Vagina (tissue), 2 donors: ENCODE data around the gene ERF. TPM values are rescaled to one million over a fixed set of nuclear protein-coding genes. Genes with fewer than 3 reads are reported as not detected.

Experiments used
- DNase-seq, 2 donors: peaks; one replicate each; pipeline ENCODE4 v3.0.0-alpha.2; 2017; ENCODE audit errors: extremely low spot score in 2 of 2
- H3K27ac ChIP-seq: fragments of 200-600 bp; sonication (generic); one replicate; pipeline ENCODE4 v1.5.1; 2019
- H3K27me3 ChIP-seq: fragments of 200-600 bp; sonication (generic); one replicate; pipeline ENCODE4 v1.5.1; 2019
- H3K36me3 ChIP-seq, 2 donors: fragments of 200-600 bp; sonication (generic); one replicate each; pipeline ENCODE4 v1.5.1; 2017 to 2019
- H3K4me1 ChIP-seq: fragments of 200-600 bp; sonication (generic); one replicate; pipeline ENCODE4 v1.5.1; 2019
- H3K4me3 ChIP-seq, 2 donors: fragments of 200-600 bp; sonication (generic); 1 replicate in 1 of 2; 2 replicates in 1 of 2; pipeline ENCODE4 v1.5.1; 2016 to 2019
- H3K9me3 ChIP-seq: fragments of 200-600 bp; sonication (generic); one replicate; pipeline ENCODE4 v1.5.1; 2019
- POLR2A ChIP-seq, 2 donors: fragments of 450-650 bp; IDR thresholded peaks; one replicate each; pipeline ENCODE4 v1.6.1; 2017; ENCODE audit warnings: antibody characterized with exemption in 2 of 2, mild to moderate bottlenecking in 2 of 2, moderate library complexity in 2 of 2
- POLR2AphosphoS5 ChIP-seq, 2 donors: sonication (generic); formaldehyde crosslinking; IDR thresholded peaks; one replicate each; pipeline ENCODE4 v1.9.0; 2017; ENCODE audit warnings: antibody characterized with exemption in 2 of 2, mild to moderate bottlenecking in 2 of 2, low read depth in 1 of 2; ENCODE audit not compliant: insufficient read depth in 1 of 2
- intact Hi-C: fragments of 100-400 bp; cut with DNase I; formaldehyde crosslinking; loops from one replicate; pipeline ENCODE4 v1.15.1; 2023
- total RNA-seq: library from RNA; depleted of rRNA; stranded (reverse); fragments of >200 nt; gene quantifications from one replicate; pipeline ENCODE4 v1.2.3, GENCODE V29; 2016
- TF ChIP-seq, protein P1 (sequence below), 3 experiments: fragments of 450-650 bp in 2 of 3; fragments of 200-600 bp in 1 of 3; sonication (generic) in 1 of 3; IDR thresholded peaks; one replicate each; pipeline ENCODE4 v1.5.1; 2017 to 2019; ENCODE audit warnings: antibody characterized with exemption in 3 of 3, mild to moderate bottlenecking in 2 of 3, moderate library complexity in 2 of 3

The ERF gene
- total RNA-seq, 1 donor from 2014 or later: 44.7 TPM

DNA sequence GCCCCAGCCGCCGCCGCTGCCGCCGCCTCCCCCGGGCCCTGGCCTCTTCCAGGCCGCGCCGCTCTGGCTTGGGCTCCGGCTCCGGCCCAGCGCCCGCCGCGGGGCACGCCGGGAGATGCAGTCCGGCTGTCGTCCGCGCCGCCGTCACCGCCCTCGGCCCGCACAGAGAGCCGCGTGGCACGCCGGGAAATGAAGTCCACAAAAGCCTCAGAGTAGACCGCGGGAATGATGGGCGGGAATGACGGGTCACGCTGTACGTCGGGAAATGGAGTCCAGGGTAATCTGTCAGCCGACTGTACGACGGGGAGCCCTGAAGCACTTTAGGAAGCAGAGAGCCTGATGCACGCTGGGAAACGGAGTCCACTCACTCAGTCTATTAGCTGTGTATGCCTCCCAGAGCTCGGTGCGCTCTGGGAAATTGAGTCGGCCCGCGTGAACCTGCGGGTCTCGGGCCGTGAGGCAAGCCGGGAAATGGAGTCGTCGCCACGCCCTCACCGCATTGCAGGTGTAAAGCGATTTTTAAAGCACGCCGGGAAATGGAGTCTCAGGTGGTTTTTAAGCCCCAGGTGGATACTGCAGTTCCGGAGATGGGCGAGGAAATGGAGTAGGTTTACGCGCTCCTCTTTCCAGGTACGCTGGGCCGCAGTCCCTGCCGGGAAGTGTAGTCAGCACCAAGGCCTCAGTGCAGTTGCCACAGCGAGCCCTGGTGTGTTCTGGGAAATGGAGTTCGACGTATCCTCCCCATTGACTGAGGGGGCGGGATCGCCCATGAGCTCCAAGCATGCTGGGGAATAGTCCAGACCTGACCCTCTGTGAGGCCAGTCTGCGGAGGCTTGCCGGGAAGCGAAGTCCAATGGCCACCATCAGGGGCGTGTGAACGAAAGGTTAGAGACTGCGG is 12.2 kb downstream of the ERF start, which contains the start of gene GSK3A:
GSK3A (minus strand) TSS at position 91 of the 898 bp plus-strand sequence. CDS start 137 bp downstream, outside the sequence.
- Histone ChIP-seq H3K4me1 (peaks cover 57% of the 10 kb centered on the region), H3K36me3 (no peaks in the 10 kb centered on the region), H3K27ac (peak within 1 kb of the TSS; percentile 87), H3K9me3 (no peaks in the 10 kb centered on the region), H3K4me3 (peak within 1 kb of the TSS; percentile 63 to 89), H3K27me3 (no peaks in the 10 kb centered on the region)
- intact Hi-C loops: loop anchor here (1.0 kb wide), 1 partner anchor 83 kb away; the partner anchor contains the start of gene MEGF8
- DNase-seq: peak; percentile 99 to 100
- peak; percentile 92 to 95 for TF ChIP-seq POLR2AphosphoS5 (IDR thresholded peaks at IDR 0.05; ENCODE audit: insufficient read depth in 1 of 2, low read depth in 1 of 2)
- TF ChIP-seq, protein P1, sequence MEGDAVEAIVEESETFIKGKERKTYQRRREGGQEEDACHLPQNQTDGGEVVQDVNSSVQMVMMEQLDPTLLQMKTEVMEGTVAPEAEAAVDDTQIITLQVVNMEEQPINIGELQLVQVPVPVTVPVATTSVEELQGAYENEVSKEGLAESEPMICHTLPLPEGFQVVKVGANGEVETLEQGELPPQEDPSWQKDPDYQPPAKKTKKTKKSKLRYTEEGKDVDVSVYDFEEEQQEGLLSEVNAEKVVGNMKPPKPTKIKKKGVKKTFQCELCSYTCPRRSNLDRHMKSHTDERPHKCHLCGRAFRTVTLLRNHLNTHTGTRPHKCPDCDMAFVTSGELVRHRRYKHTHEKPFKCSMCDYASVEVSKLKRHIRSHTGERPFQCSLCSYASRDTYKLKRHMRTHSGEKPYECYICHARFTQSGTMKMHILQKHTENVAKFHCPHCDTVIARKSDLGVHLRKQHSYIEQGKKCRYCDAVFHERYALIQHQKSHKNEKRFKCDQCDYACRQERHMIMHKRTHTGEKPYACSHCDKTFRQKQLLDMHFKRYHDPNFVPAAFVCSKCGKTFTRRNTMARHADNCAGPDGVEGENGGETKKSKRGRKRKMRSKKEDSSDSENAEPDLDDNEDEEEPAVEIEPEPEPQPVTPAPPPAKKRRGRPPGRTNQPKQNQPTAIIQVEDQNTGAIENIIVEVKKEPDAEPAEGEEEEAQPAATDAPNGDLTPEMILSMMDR (IDR thresholded peaks at IDR 0.05): peak in 1 of 3 experiments; percentile 5
- TF ChIP-seq POLR2A (IDR thresholded peaks at IDR 0.05): peak in 1 of 2 donors; percentile 85

DNA sequence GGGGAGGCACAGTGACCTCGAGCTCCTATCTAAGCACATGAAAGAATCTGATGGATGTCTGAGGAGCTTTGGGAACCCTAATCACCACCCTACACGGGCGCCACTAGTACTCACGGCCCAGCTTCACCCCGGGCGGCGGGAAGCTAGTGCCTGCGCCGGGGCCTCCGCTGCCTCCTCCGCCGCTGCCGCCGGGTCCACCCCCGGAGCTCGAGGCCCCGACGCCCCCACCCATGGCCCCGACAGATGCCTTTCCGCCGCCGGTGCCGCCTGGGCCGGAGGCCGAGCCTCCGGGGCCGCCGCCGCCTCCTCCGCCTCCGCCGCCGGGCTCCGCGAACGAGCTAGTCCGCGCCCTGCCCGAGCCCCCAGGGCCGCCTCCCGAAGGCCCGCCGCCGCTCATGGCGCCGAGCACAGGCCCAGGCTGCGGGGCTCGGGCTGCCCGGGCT is 12.8 kb downstream of the ERF start:
- DNase-seq: no peak
- intact Hi-C loops: loop anchor here (1.0 kb wide), 1 partner anchor 83 kb away; the partner anchor contains the start of gene MEGF8
- Histone ChIP-seq H3K9me3 (no peaks in the 10 kb centered on the region), H3K4me1 (peaks cover 55% of the 10 kb centered on the region), H3K27ac (peak overlapping the region; percentile 85), H3K4me3 (peak overlapping the region; percentile 63 to 89), H3K36me3 (peaks cover 0 to 4% of the 10 kb centered on the region in 2 donors), H3K27me3 (no peaks in the 10 kb centered on the region)
- TF ChIP-seq POLR2AphosphoS5 (IDR thresholded peaks at IDR 0.05; ENCODE audit: insufficient read depth in 1 of 2, low read depth in 1 of 2) (no peak), POLR2A (IDR thresholded peaks at IDR 0.05) (no peak)
- TF ChIP-seq, protein P1 (IDR thresholded peaks at IDR 0.05): no peak

DNA sequence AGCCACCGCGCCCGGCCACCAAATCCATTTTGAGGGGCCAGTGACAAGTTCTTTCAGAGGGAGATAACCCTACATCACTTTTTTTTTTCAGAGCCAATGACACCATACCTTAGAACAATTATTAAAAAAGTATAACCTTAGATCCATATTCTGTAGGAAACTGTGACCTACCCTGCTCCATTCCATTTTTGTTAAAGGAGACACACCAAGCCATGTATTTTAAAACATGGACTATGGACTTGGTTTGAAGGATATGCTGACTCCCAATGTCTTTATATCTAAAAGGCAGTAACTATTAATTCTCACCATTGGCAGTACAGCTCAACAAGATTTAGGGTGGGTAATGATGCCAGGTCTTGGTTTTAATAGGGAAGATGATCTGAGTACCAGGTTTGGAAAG is 13.6 kb downstream of the ERF start:
- TF ChIP-seq POLR2AphosphoS5 (IDR thresholded peaks at IDR 0.05; ENCODE audit: insufficient read depth in 1 of 2, low read depth in 1 of 2) (no peak), POLR2A (IDR thresholded peaks at IDR 0.05) (no peak)
- TF ChIP-seq, protein P1 (IDR thresholded peaks at IDR 0.05): no peak
- intact Hi-C loops: no loop called here
- H3K9me3 ChIP-seq: no peaks in the 10 kb centered on the region
- DNase-seq: no peak
- H3K4me3 ChIP-seq: peak overlapping the region; percentile 63 to 89
- peak overlapping the region; percentile 85 for H3K27ac ChIP-seq
- H3K4me1 ChIP-seq: peaks cover 49% of the 10 kb centered on the region
- no peaks in the 10 kb centered on the region for H3K27me3 ChIP-seq
- H3K36me3 ChIP-seq: peaks cover 0 to 12% of the 10 kb centered on the region in 2 donors

DNA sequence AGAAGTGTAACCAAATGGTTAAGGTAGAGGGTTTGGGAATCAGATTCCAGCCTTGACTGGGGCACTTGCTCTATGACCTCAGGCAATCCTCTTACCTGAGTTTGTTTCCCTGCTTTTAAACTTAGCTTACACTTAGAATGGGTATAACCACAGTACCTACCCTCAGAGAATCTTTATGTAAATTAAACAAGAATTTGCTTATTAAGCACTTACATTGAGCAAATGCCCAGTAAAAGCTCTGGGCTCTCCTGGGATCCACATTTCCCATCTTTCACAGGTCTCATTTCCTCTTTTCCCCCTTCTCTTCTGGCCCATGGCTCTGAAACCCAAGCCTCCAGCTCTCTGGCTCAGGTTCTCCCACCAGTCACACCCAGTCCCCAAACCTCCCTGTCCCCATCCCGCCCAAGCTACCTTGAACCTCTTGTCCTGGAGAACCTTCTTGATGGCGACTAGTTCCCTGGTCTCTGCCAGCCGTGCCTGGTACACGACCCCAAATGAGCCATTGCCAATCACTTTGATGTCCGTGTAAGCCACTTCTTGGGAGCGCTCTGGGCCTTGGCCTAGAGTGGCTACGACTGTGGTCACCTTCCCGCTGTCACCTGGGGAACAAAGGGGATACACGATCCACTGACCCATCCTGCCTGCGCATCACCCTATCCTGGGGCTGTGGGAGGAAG is 15.2 kb downstream of the ERF start:
- Histone ChIP-seq H3K9me3 (no peaks in the 10 kb centered on the region), H3K4me3 (no peak overlapping the region), H3K27me3 (no peaks in the 10 kb centered on the region), H3K4me1 (peaks cover 35% of the 10 kb centered on the region), H3K27ac (no peak overlapping the region), H3K36me3 (peaks cover 5 to 28% of the 10 kb centered on the region in 2 donors)
- no peak for DNase-seq
- TF ChIP-seq POLR2A (IDR thresholded peaks at IDR 0.05) (no peak), POLR2AphosphoS5 (IDR thresholded peaks at IDR 0.05; ENCODE audit: insufficient read depth in 1 of 2, low read depth in 1 of 2) (no peak)
- TF ChIP-seq, protein P1 (IDR thresholded peaks at IDR 0.05): no peak
- intact Hi-C loops: loop anchor here (2.0 kb wide), 1 partner anchor 21 kb away; no protein-coding TSS in a partner anchor
